A549 treated with AZD2906 at 1 μM for 4 hours (cell line): ENCODE measurements around the gene CFAP97. TPM values are rescaled to one million over a fixed set of nuclear protein-coding genes. Genes with fewer than 3 reads are reported as not detected.

Source experiments
- total RNA-seq: library from RNA; stranded (reverse); fragments of 200-300 nt; extraction: Qiagen RNA extraction; gene quantifications from 5 replicates; pipeline ENCODE4 v1.2.3, GENCODE V29; 2022

Gene CFAP97
- 8.1 to 13.9 TPM (median 11.1 TPM) in 5 replicates for total RNA-seq

GRCh38 chr4:185203486-185204237 is at the start of gene CFAP97:
TSS of gene CFAP97 (minus strand) at chr4:185204000. CDS start at chr4:185191196, 12,804 bp downstream.

GRCh38 chr4:185209031-185209851 is 5.4 kb upstream of the CFAP97 start, which contains the start of gene SNX25:
TSS of gene SNX25 (plus strand) at chr4:185209598. CDS start at chr4:185209827, 229 bp downstream.

GRCh38 chr4:185142912-185143600 is 60.7 kb downstream of the CFAP97 start, which contains the start of gene SLC25A4:
TSS of gene SLC25A4 (plus strand) at chr4:185143266. CDS start at chr4:185143373, 107 bp downstream.

Other genes with a start within 250 kb of the CFAP97 start
- gene HELT, start 185.5 kb downstream of the CFAP97 start, total RNA-seq, result not detected in 5 replicates
- gene SLC25A4, start 60.7 kb downstream of the CFAP97 start, total RNA-seq, result 11.4 to 15.6 TPM (median 14.1 TPM) in 5 replicates
- gene SNX25, start 5.6 kb upstream of the CFAP97 start, total RNA-seq, result 6.2 to 7.7 TPM (median 7.2 TPM) in 5 replicates
- 0.08 to 0.14 TPM (median 0.10 TPM) in 5 replicates for gene LRP2BP, start 191.9 kb upstream of the CFAP97 start, total RNA-seq
- gene ANKRD37, start 192.8 kb upstream of the CFAP97 start, total RNA-seq, result 2.4 to 3.6 TPM (median 3.0 TPM) in 5 replicates
- gene UFSP2, start 222.0 kb upstream of the CFAP97 start, total RNA-seq, result 11.0 to 16.8 TPM (median 12.8 TPM) in 5 replicates